Smooth muscle cell (in vitro differentiated cells): ENCODE data around the gene IL1RN. TPM values are rescaled to one million over a fixed set of nuclear protein-coding genes. Genes with fewer than 3 reads are reported as not detected.

Experiments used
- DNase-seq: peaks from one replicate; lab custom pipeline; 2025; ENCODE audit not compliant: unreplicated experiment; lab: John Stamatoyannopoulos, UW
- H2AFZ ChIP-seq: fragments of 200-600 bp; sonication (generic); 2 replicates; pipeline ENCODE4 v1.6.0; 2016; ENCODE audit warnings: antibody characterized with exemption, low read depth, mild to moderate bottlenecking
- H3F3A ChIP-seq: fragments of 200-600 bp; sonication (generic); 2 replicates; pipeline ENCODE4 v1.6.0; 2017; ENCODE audit warnings: antibody characterized with exemption, low read depth
- H3K27ac ChIP-seq: fragments of 200-600 bp; sonication (generic); 2 replicates; pipeline ENCODE4 v1.5.1; 2016; ENCODE audit warnings: low read depth, mild to moderate bottlenecking
- H3K27me3 ChIP-seq: fragments of 200-600 bp; sonication (generic); 2 replicates; pipeline ENCODE4 v1.6.1; 2016; ENCODE audit warnings: low read depth, mild to moderate bottlenecking
- H3K36me3 ChIP-seq: fragments of 200-600 bp; sonication (generic); 2 replicates; pipeline ENCODE4 v1.5.1; 2016; ENCODE audit warnings: low read depth
- H3K4me1 ChIP-seq: fragments of 200-600 bp; sonication (generic); 2 replicates; pipeline ENCODE4 v1.5.1; 2016; ENCODE audit warnings: low read depth
- H3K4me2 ChIP-seq: fragments of 200-600 bp; sonication (generic); 2 replicates; pipeline ENCODE4 v1.6.0; 2016; ENCODE audit warnings: mild to moderate bottlenecking
- H3K4me3 ChIP-seq: fragments of 200-600 bp; sonication (generic); 2 replicates; pipeline ENCODE4 v1.5.1; 2016; ENCODE audit warnings: mild to moderate bottlenecking
- H3K79me2 ChIP-seq: fragments of 200-600 bp; sonication (generic); 2 replicates; pipeline ENCODE4 v1.6.0; 2016; ENCODE audit warnings: low read depth, mild to moderate bottlenecking
- H3K9ac ChIP-seq: fragments of 200-600 bp; sonication (generic); 2 replicates; pipeline ENCODE4 v1.6.0; 2016; ENCODE audit warnings: low read depth
- H3K9me3 ChIP-seq: fragments of 200-600 bp; sonication (generic); replicated peaks from 2 replicates; pipeline ENCODE4 v1.5.1; 2016; ENCODE audit warnings: low read depth
- H4K20me1 ChIP-seq: fragments of 200-600 bp; sonication (generic); 2 replicates; pipeline ENCODE4 v1.6.0; 2016; ENCODE audit warnings: low read depth
- CTCF ChIP-seq: fragments of 200-600 bp; sonication (generic); IDR thresholded peaks from 2 replicates; pipeline ENCODE4 v1.5.1; 2017; ENCODE audit warnings: borderline replicate concordance, mild to moderate bottlenecking, antibody characterized with exemption; ENCODE audit not compliant: insufficient read depth, poor library complexity, severe bottlenecking
- WGBS: methylation state at CpG from one replicate; pipeline ENCODE4 v1.1.7; 2016; ENCODE audit warnings: low lambda C conversion rate; 5-methylcytosine and 5-hydroxymethylcytosine counted together
- polyA plus RNA-seq: library from polyadenylated mRNA; unstranded; fragments of >200 nt; fragmentation: Nextera tagmentation; extraction: Ambion mirVana; gene quantifications from 2 replicates; pipeline ENCODE4 v1.2.1, GENCODE V29; 2016
- total RNA-seq: library from RNA; depleted of rRNA; stranded (reverse); fragments of >200 nt; gene quantifications from 2 replicates; pipeline ENCODE4 v1.2.3, GENCODE V29; 2014

Gene IL1RN
- total and polyA plus RNA-seq, 2 experiments from 2014 or later: 2.2 to 3.3 TPM

- no peak overlapping the region for H3K4me3 ChIP-seq
- H3F3A ChIP-seq: no peaks in the 10 kb centered on the region
- H3K27ac ChIP-seq: no peak overlapping the region
- DNase-seq: no peak
- H3K4me1 ChIP-seq: no peaks in the 10 kb centered on the region
- no peaks in the 10 kb centered on the region for H3K9me3 ChIP-seq
- 94% methylated on average over 5 of the region's 5 CpGs for WGBS
- H2AFZ ChIP-seq: no peak overlapping the region
- no peaks in the 10 kb centered on the region for H3K27me3 ChIP-seq
- no peak for TF ChIP-seq CTCF
- H3K79me2 ChIP-seq: no peaks in the 10 kb centered on the region
- no peaks in the 10 kb centered on the region for H3K36me3 ChIP-seq
- no peaks in the 10 kb centered on the region for H4K20me1 ChIP-seq
- no peak overlapping the region for H3K4me2 ChIP-seq
- no peak overlapping the region for H3K9ac ChIP-seq
These were observed 22.8 kb downstream of the IL1RN start for GRCh38 chr2:113150258-113150601.

GRCh38 chr2:113155331-113155730 lies 27.9 kb downstream of the IL1RN start:
- H3K36me3 ChIP-seq: no peaks in the 10 kb centered on the region
- no peaks in the 10 kb centered on the region for H4K20me1 ChIP-seq
- 97% methylated on average over 5 of the region's 5 CpGs for WGBS
- H3F3A ChIP-seq: peaks cover 7% of the 10 kb centered on the region
- H3K9me3 ChIP-seq: no peaks in the 10 kb centered on the region
- no peak overlapping the region for H3K4me3 ChIP-seq
- H3K9ac ChIP-seq: no peak overlapping the region
- no peaks in the 10 kb centered on the region for H3K4me1 ChIP-seq
- H3K79me2 ChIP-seq: no peaks in the 10 kb centered on the region
- H2AFZ ChIP-seq: no peak overlapping the region
- H3K27me3 ChIP-seq: no peaks in the 10 kb centered on the region
- DNase-seq: no peak
- no peak overlapping the region for H3K4me2 ChIP-seq
- H3K27ac ChIP-seq: no peak overlapping the region
- TF ChIP-seq CTCF: no peak

GRCh38 chr2:113156278-113157117 lies 29.1 kb downstream of the IL1RN start:
- no peaks in the 10 kb centered on the region for H4K20me1 ChIP-seq
- H3K4me1 ChIP-seq: no peaks in the 10 kb centered on the region
- WGBS: 60% methylated on average over 10 of the region's 10 CpGs
- H3K9ac ChIP-seq: no peak overlapping the region
- no peak for DNase-seq
- H3K4me2 ChIP-seq: peak overlapping the region; percentile 93
- H3K79me2 ChIP-seq: no peaks in the 10 kb centered on the region
- peak overlapping the region; percentile 26 for H3K27ac ChIP-seq
- H3K36me3 ChIP-seq: no peaks in the 10 kb centered on the region
- H3F3A ChIP-seq: peaks cover 7% of the 10 kb centered on the region
- H3K27me3 ChIP-seq: no peaks in the 10 kb centered on the region
- no peak for TF ChIP-seq CTCF
- no peak overlapping the region for H2AFZ ChIP-seq
- no peaks in the 10 kb centered on the region for H3K9me3 ChIP-seq
- peak overlapping the region; percentile 54 for H3K4me3 ChIP-seq
